GM15510 (cell line): Measurements from ENCODE around the gene RAET1E.

Experiments used
- POLR2A ChIP-seq: IDR thresholded peaks from 3 replicates; pipeline ENCODE4 v1.6.1; 2011; ENCODE audit warnings: borderline replicate concordance; ENCODE audit not compliant: insufficient read length; ENCODE audit errors: extremely low read depth

Gene RAET1E

GRCh38 chr6:149859938-149860337, 38.0 kb downstream of the RAET1E start:
- no peak for TF ChIP-seq POLR2A

DNA sequence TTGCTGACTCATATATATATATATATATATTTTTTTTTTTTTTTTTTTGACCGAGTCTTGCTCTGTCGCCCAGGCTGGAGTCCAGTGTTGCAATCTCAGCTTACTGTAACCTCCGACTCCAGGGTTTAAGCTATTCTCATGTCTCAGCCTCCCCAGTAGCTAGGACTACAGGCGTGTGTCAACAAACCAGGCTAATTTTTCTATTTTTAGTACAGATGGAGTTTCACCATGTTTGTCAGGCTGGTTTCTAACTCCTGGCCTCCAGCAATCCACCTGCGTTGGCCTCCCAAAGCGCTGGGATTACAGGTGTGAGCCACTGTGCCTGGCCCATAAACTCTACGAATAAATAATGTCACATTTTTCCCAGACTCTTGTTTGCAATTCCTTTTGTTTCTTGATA, 38.5 kb downstream of the RAET1E start:
- no peak for TF ChIP-seq POLR2A

GRCh38 chr6:149857541-149857940, 40.4 kb downstream of the RAET1E start:
- no peak for TF ChIP-seq POLR2A

DNA sequence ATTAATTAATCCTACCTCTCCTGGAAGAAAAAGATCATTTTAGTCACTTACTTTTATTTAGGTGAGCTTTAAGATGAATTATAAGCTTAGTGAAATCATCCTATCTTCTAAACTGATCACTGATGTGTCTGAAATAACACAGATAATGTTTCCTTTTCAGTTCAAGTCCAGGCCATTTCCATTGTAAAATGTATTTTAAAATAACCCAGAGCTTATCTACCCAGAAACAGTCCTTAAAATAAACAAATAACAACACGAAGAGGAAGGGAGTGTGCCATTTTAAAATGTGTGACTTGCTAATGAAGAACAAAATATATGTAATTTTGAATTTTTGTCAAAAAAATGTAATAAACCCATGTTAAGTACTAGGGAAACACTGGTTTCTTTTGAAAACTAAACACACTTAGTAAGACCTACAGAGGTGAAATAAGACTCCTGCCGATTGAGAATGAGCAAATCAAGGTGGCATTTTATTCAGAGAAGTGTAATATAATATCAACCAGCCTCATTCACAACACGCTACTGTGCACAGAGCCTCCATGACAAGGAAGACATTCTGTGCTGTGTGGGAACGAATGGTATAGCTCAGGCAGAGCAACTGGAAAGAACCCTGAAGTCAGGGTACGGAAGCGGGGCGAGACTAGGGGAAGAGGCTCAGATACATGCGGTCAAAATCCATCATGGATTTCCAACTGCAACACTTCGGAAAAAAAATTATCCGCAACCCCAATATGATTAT, 41.5 kb downstream of the RAET1E start:
- TF ChIP-seq POLR2A: no peak

- no peak for TF ChIP-seq POLR2A
Observed at GRCh38 chr6:149855741-149856140, 42.2 kb downstream of the RAET1E start.

DNA sequence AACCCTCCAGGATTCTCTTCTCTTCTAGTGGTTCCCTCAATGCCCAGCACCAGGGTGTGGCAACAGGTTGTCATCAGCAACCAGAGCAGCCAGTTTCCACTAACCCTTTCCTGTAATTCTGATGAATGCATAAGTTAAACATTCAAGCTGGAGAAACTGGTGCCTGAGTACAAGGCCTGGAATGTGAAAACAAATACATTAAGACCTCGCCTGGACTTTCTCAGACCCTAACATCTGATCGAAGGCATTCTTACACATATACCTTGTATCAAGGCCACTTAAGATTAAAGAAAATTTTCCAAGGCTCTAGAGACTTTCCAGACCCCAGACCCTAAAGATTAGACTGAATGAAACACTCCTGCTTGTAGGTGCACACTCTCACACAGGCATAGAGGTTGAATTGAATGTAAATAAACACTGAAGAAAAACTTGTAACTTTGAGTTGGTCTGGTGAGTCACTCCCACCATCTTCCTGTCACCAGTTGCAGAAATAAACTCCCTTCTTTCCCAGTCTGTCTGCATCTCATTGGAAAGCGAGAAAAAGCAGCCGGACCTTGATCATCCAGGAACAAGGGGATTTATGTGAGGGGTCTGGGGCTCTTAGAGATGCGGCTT, 42.8 kb downstream of the RAET1E start:
- TF ChIP-seq POLR2A: no peak

- TF ChIP-seq POLR2A: no peak
Observed at GRCh38 chr6:149854532-149854931, 43.4 kb downstream of the RAET1E start.

DNA sequence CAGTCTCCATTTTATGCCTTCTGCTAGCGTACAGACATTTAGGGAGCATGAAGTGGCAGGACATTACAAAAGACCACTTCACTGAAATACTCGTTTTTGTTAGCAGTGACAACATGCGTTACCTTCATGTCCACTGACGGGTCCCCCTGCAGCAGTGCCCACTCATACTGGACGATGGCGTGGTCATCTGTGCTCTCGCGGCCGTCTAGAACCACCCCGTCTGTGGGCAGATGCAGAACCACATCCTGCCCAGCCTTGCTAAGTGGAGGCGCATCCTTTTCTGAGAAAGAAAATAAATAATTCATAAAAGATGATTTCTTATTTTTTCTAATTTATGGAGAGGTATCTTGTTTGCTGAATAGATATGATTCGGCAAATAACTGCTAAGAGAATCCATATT, 45.0 kb downstream of the RAET1E start:
- no peak for TF ChIP-seq POLR2A

DNA sequence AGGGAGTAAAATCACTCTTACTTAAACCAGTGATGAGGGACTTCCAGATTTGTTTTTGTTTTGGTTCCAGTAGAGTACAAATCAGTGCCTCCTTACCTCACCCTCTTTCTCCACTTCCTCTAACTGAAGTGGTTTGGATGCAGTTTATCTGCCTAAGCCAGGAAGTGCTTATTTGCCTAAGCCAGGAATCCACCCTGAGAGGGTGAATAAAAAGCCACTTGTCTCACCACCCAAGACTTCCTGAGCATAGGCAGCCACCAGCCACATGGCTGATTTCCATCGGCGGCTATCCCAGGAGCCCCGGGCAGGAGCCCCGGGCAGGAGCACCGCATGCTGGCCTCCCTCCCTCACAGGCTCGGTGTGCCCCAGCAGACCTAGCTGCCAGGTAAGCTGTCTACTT, 45.7 kb downstream of the RAET1E start:
- no peak for TF ChIP-seq POLR2A

DNA sequence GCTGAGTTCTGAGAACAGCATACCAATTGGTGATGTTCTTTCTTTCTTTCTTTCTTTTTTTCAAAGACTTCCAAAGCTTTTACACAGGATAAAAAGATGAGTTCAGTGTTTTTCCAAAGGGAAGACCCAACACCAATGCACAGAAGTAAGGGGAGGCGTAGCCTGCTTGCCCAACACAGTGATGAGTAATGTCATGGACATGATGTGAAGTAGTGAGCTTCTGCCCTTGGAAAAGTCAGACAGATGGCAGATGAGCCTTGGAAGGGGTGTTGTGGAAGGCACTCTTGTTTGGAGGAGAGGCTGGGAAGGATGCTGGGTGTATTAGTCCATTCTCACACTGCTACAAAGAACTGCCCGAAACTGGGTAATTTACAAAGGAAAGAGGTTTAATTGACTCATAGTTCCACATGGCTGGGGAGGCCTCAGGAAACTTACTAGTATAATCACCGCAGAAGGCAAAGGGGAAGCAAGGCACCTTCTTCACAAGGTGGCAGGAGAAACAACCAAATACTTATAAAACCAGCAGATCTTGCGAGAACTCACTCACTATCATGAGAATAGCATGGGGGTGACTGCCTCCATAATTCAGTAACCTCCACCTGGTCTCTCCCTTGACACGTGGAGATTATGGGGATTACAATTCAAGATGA, 46.3 kb downstream of the RAET1E start:
- no peak for TF ChIP-seq POLR2A
